MG63 (cell line): ENCODE results near the gene CRYM. TPM values are rescaled to one million over a fixed set of nuclear protein-coding genes. Genes with fewer than 3 reads are reported as not detected.
A peak's percentile ranks its signal among the peaks of the same experiment; 100 is the strongest.
"Not testable (repeated sequence)": the region's sequence is repeated elsewhere in the genome, so short reads cannot be mapped to it uniquely, and the experiment has no call there.

Experiments used
- DNase-seq: peaks from one replicate; pipeline ENCODE4 v3.0.0-alpha.2; 2020
- H3K27me3 ChIP-seq: fragments of 250-450 bp; sonication (Bioruptor Pico); 2 replicates; pipeline ENCODE4 v1.5.1; 2020; ENCODE audit warnings: mild to moderate bottlenecking, moderate library complexity
- H3K36me3 ChIP-seq: fragments of 250-450 bp; sonication (Bioruptor Pico); 2 replicates; pipeline ENCODE4 v1.5.1; 2020; ENCODE audit warnings: mild to moderate bottlenecking, moderate library complexity
- H3K4me3 ChIP-seq: fragments of 250-450 bp; sonication (Bioruptor Pico); 2 replicates; pipeline ENCODE4 v1.5.1; 2020; ENCODE audit warnings: mild to moderate bottlenecking, moderate library complexity
- H3K9me3 ChIP-seq: fragments of 250-450 bp; sonication (Bioruptor Pico); 2 replicates; pipeline ENCODE4 v1.5.1; 2020; ENCODE audit warnings: mild to moderate bottlenecking, moderate library complexity
- total RNA-seq: library from RNA; depleted of rRNA; stranded (reverse); fragments of >200 nt; shearing (Covaris generic); gene quantifications from 2 replicates; pipeline ENCODE4 v1.2.3, GENCODE V29; 2014; ENCODE audit warnings: low replicate concordance

CRYM gene
- total RNA-seq, 1 experiment from 2014 or later, result not detected

GRCh38 chr16:21263640-21264570 lies 14.2 kb downstream of the CRYM start:
- no peaks in the 10 kb centered on the region for H3K36me3 ChIP-seq
- H3K27me3 ChIP-seq, result no peaks in the 10 kb centered on the region
- no peaks in the 10 kb centered on the region for H3K9me3 ChIP-seq
- peak; percentile 67 for DNase-seq
- H3K4me3 ChIP-seq, result no peak overlapping the region

GRCh38 chr16:21262779-21263639 lies 15.1 kb downstream of the CRYM start:
- DNase-seq, result no peak
- Histone ChIP-seq H3K4me3 (no peak overlapping the region), H3K36me3 (no peaks in the 10 kb centered on the region), H3K27me3 (no peaks in the 10 kb centered on the region), H3K9me3 (no peaks in the 10 kb centered on the region)

GRCh38 chr16:21260870-21261791 lies 17.0 kb downstream of the CRYM start:
- Histone ChIP-seq H3K4me3 (no peak overlapping the region), H3K27me3 (peaks cover 6% of the 10 kb centered on the region; the same call in 1 of the 2 replicates), H3K36me3 (no peaks in the 10 kb centered on the region), H3K9me3 (no peaks in the 10 kb centered on the region)
- peak; percentile 77 for DNase-seq

- Histone ChIP-seq H3K9me3 (no peaks in the 10 kb centered on the region), H3K36me3 (no peaks in the 10 kb centered on the region)
- DNase-seq, result no peak
Measured at GRCh38 chr16:21257284-21257683, 20.8 kb downstream of the CRYM start.

GRCh38 chr16:21256636-21257035 lies 21.5 kb downstream of the CRYM start:
- H3K36me3 ChIP-seq, result no peaks in the 10 kb centered on the region
- no peak for DNase-seq
- H3K4me3 ChIP-seq, result no peak overlapping the region
- peaks cover 18% of the 10 kb centered on the region for H3K27me3 ChIP-seq
- no peaks in the 10 kb centered on the region for H3K9me3 ChIP-seq

More at GRCh38 chr16:21257284-21257683, 20.8 kb downstream of the CRYM start:
- Histone ChIP-seq H3K27me3 (peaks cover 16% of the 10 kb centered on the region), H3K4me3 (no peak overlapping the region)

- Histone ChIP-seq H3K36me3 (no peaks in the 10 kb centered on the region), H3K4me3 (no peak overlapping the region), H3K9me3 (no peaks in the 10 kb centered on the region), H3K27me3 (peaks cover 28% of the 10 kb centered on the region)
- DNase-seq, result no peak
Measured at GRCh38 chr16:21253470-21253869, 24.6 kb downstream of the CRYM start.

- H3K36me3 ChIP-seq, result no peaks in the 10 kb centered on the region
- H3K4me3 ChIP-seq, result no peak overlapping the region
- no peak for DNase-seq
- H3K27me3 ChIP-seq, result peaks cover 21% of the 10 kb centered on the region
- no peaks in the 10 kb centered on the region for H3K9me3 ChIP-seq
Measured at GRCh38 chr16:21250072-21250923, 27.8 kb downstream of the CRYM start.

GRCh38 chr16:21248179-21248578 lies 29.9 kb downstream of the CRYM start:
- H3K4me3 ChIP-seq, DNase-seq, H3K36me3 ChIP-seq, H3K9me3 ChIP-seq: not testable (repeated sequence)
- peaks cover 13% of the 10 kb centered on the region for H3K27me3 ChIP-seq

- H3K4me3 ChIP-seq, result no peak overlapping the region
- H3K9me3 ChIP-seq, result no peaks in the 10 kb centered on the region
- no peak for DNase-seq
- H3K27me3 ChIP-seq, result peaks cover 3% of the 10 kb centered on the region; the same call in 1 of the 2 replicates
- no peaks in the 10 kb centered on the region for H3K36me3 ChIP-seq
Measured at GRCh38 chr16:21244518-21245215, 33.4 kb downstream of the CRYM start.

- H3K4me3 ChIP-seq, result no peak overlapping the region
- H3K9me3 ChIP-seq, result no peaks in the 10 kb centered on the region
- H3K27me3 ChIP-seq, result no peaks in the 10 kb centered on the region
- DNase-seq, result no peak
- no peaks in the 10 kb centered on the region for H3K36me3 ChIP-seq
Measured at GRCh38 chr16:21242756-21243155, 35.3 kb downstream of the CRYM start.

- no peak overlapping the region for H3K4me3 ChIP-seq
- no peaks in the 10 kb centered on the region for H3K9me3 ChIP-seq
Measured at GRCh38 chr16:21239646-21240045, 38.4 kb downstream of the CRYM start.

GRCh38 chr16:21236831-21237230 lies 41.3 kb downstream of the CRYM start:
- Histone ChIP-seq H3K9me3 (no peaks in the 10 kb centered on the region), H3K36me3 (no peaks in the 10 kb centered on the region), H3K27me3 (peaks cover 12% of the 10 kb centered on the region), H3K4me3 (no peak overlapping the region)
- DNase-seq, result no peak

More at GRCh38 chr16:21239646-21240045, 38.4 kb downstream of the CRYM start:
- no peak for DNase-seq
- no peaks in the 10 kb centered on the region for H3K27me3 ChIP-seq
- no peaks in the 10 kb centered on the region for H3K36me3 ChIP-seq

- Histone ChIP-seq H3K4me3 (no peak overlapping the region), H3K27me3 (peaks cover 18% of the 10 kb centered on the region), H3K9me3 (no peaks in the 10 kb centered on the region), H3K36me3 (no peaks in the 10 kb centered on the region)
- no peak for DNase-seq
Measured at GRCh38 chr16:21235199-21235585, 42.9 kb downstream of the CRYM start.

GRCh38 chr16:21233521-21234150 lies 44.5 kb downstream of the CRYM start, which contains the start of gene ANKS4B:
TSS of gene ANKS4B (plus strand) at chr16:21233699. CDS start at chr16:21233738, 39 bp downstream.
- Histone ChIP-seq H3K4me3 (no peak within 1 kb of the TSS), H3K27me3 (peaks cover 25% of the 10 kb centered on the region), H3K36me3 (no peaks in the 10 kb centered on the region), H3K9me3 (no peaks in the 10 kb centered on the region)
- no peak for DNase-seq
